Bronchial epithelial cell (primary cell): ENCODE data around the gene GALNT14. TPM values are rescaled to one million over a fixed set of nuclear protein-coding genes. Genes with fewer than 3 reads are reported as not detected.

Source experiments
- DNase-seq: peaks from one replicate; pipeline ENCODE4 v3.0.0-alpha.2; 2010; ENCODE audit warnings: low read depth
- FAIRE-seq: peaks from 2 replicates; lab custom pipeline; 2011; peaks lifted over from hg19 to GRCh38; lab: Jason Lieb, UNC
- H3K27me3 ChIP-seq: 2 replicates; pipeline ENCODE4 v1.5.1; 2011; ENCODE audit warnings: low read length; ENCODE audit not compliant: control insufficient read depth, insufficient read depth
- H3K36me3 ChIP-seq: 2 replicates; pipeline ENCODE4 v1.5.1; 2011; ENCODE audit warnings: low read length; ENCODE audit not compliant: control insufficient read depth, insufficient read depth
- H3K4me3 ChIP-seq: 2 replicates; pipeline ENCODE4 v1.5.1; 2011; ENCODE audit warnings: mild to moderate bottlenecking, low read depth, low read length, control low read depth
- total RNA-seq: library from RNA; depleted of rRNA; stranded (reverse); fragments of >200 nt; gene quantifications from 2 replicates; pipeline ENCODE4 v1.2.1, GENCODE V29; 2014
- TF ChIP-seq, protein P1 (sequence below): IDR thresholded peaks from 2 replicates; pipeline ENCODE4 v1.5.1; 2011; ENCODE audit warnings: mild to moderate bottlenecking, moderate library complexity, low read length, control low read depth, inconsistent platforms; ENCODE audit not compliant: insufficient read depth, severe bottlenecking

GALNT14 gene
- total RNA-seq, 1 donor from 2014 or later = 12.4 TPM

DNA sequence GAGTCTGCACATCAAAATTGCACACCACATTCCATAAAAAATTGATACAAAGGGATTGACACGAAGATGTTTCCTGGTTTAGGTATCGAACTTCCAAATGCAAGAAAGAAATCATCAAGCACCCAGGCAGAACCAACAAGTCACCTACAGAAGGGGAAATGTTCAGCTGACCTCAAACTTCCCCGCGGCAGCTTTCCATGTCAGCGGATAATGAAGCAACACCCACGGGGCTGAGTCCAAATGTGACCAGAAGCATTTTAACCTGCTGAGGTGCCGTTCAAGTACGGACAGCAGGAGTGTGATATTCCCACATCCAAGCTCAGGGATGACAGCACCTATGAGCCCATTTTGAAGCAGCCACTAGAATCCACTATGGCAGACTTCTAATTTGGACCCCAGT is 124.9 kb downstream of the GALNT14 start:
- FAIRE-seq = no peak
- TF ChIP-seq, protein P1, sequence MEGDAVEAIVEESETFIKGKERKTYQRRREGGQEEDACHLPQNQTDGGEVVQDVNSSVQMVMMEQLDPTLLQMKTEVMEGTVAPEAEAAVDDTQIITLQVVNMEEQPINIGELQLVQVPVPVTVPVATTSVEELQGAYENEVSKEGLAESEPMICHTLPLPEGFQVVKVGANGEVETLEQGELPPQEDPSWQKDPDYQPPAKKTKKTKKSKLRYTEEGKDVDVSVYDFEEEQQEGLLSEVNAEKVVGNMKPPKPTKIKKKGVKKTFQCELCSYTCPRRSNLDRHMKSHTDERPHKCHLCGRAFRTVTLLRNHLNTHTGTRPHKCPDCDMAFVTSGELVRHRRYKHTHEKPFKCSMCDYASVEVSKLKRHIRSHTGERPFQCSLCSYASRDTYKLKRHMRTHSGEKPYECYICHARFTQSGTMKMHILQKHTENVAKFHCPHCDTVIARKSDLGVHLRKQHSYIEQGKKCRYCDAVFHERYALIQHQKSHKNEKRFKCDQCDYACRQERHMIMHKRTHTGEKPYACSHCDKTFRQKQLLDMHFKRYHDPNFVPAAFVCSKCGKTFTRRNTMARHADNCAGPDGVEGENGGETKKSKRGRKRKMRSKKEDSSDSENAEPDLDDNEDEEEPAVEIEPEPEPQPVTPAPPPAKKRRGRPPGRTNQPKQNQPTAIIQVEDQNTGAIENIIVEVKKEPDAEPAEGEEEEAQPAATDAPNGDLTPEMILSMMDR = no peak

DNA sequence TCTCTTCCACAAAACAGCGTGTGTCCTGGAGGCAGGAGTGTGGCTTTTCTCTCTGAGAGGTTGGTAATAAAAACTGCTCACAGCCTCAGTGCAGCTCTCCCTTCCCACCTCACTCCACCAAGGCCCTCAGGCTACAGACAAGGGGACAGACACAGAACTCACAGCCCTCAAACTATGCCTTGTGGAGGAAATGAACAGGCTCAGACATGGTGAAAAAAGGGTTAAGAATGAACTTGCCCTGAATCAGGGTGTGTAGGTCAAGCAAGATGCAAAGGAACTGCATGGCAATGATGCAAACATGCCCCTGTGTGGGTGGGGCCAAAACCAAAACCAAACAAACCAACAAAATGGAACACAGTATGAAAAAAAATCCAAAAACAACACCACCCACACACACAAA is 125.8 kb downstream of the GALNT14 start:
- no peaks in the 10 kb centered on the region for H3K36me3 ChIP-seq
- TF ChIP-seq, protein P1 = no peak
- no peaks in the 10 kb centered on the region for H3K27me3 ChIP-seq
- peak; percentile 66 for FAIRE-seq
- DNase-seq = peak; percentile 96
- H3K4me3 ChIP-seq = no peak overlapping the region

More for the DNA sequence above, 124.9 kb downstream of the GALNT14 start:
- H3K27me3 ChIP-seq = no peaks in the 10 kb centered on the region
- DNase-seq = no peak
- H3K4me3 ChIP-seq = no peak overlapping the region
- no peaks in the 10 kb centered on the region for H3K36me3 ChIP-seq

DNA sequence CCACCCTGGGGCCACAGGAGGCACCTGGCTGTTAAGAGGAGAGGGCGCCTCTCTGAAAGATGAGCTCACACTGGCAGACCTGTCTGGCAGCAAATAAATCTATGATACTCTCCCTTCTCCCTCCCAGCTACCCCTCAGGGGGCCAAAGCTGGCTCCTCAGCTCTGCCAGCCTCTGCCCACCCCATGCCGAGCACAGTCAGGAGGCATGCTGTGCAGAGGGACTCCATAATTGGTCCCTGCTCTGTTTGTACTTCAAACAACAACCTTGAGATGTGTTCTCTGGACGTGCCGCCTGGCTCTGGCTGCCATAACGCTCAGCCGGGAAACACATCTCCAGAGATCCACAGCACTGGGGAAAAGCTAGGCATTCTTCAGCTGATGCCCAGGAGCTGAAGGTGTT is 126.7 kb downstream of the GALNT14 start:
- no peak for FAIRE-seq

DNA sequence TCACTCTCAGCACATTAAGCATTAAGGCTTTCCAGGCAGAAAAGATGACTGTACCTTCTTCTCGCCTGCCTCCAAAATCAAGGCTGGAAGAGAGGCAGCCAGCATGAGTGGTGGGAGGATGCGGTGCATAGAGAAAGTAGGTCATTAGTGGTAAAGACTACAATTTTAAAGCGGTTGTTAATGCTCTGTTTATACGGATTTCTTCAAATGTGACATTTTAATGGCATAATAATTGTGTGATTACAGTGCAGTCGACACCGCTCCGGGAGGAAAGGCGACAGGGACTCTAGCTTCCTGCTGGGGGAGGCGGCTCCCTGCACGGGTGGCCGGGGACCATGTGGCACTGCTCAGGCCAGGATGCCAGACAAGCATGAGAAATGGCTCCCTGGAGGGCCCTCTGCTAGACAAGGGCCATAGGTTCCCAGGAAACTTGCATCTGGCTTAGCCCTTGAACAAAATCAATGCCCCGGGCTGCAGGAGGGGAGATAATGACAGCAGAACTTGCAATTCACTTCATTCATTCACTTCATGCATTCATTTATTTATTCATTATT is 129.6 kb downstream of the GALNT14 start:
- DNase-seq = no peak
- TF ChIP-seq, protein P1 = no peak
- H3K36me3 ChIP-seq = no peaks in the 10 kb centered on the region
- FAIRE-seq = no peak
- no peaks in the 10 kb centered on the region for H3K27me3 ChIP-seq
- no peak overlapping the region for H3K4me3 ChIP-seq

More for the DNA sequence above, 126.7 kb downstream of the GALNT14 start:
- TF ChIP-seq, protein P1 = no peak
- H3K27me3 ChIP-seq = no peaks in the 10 kb centered on the region
- no peak overlapping the region for H3K4me3 ChIP-seq
- DNase-seq = no peak
- no peaks in the 10 kb centered on the region for H3K36me3 ChIP-seq

DNA sequence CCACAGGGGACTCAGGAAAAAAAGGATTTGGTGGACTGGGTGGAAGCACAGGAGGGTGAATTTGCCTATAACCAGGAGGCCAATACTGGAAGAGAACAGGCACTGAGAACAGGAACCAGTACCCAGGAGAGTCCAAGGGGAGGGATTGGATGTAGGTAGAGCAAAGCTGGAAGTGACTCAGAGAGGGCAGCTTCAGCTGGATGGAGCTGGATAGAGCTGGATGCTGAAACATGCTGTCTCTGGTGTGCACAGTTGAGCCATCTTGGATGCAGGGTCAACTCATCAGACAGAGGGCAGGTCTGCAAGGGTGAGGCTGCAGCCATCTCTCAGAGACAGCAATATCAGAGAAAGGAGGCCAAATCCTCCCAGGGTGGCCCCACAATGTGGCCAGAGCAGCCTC is 134.0 kb downstream of the GALNT14 start:
- Histone ChIP-seq H3K27me3 (no peaks in the 10 kb centered on the region), H3K36me3 (no peaks in the 10 kb centered on the region), H3K4me3 (no peak overlapping the region)
- no peak for FAIRE-seq
- TF ChIP-seq, protein P1 = no peak
- DNase-seq = peak; percentile 22

DNA sequence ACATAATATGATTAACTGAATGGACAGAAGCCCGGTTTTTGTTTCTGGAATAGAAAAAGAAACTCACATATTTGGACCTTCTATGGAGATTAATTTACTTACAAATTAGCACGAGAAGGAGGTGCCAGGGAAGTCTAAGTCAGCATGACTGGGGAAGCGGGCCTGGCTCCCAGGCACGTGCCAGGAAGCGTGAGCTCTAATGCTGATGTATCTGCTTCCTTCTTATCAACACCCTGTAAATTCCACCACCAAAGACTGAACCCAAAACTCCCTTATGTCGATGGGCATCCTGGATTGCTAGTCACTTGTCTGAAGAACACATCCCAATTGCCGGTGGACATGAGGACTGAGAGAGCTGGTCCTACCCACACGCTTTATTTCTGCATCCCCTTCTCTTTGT is 134.5 kb downstream of the GALNT14 start:
- Histone ChIP-seq H3K4me3 (no peak overlapping the region), H3K27me3 (no peaks in the 10 kb centered on the region), H3K36me3 (no peaks in the 10 kb centered on the region)
- no peak for DNase-seq
- FAIRE-seq = peak; percentile 36
- TF ChIP-seq, protein P1 = no peak
